CD4-positive, alpha-beta memory T cell (primary cell): Measurements from ENCODE around the gene HOXA5. TPM values are rescaled to one million over a fixed set of nuclear protein-coding genes. Genes with fewer than 3 reads are reported as not detected.
A peak's percentile ranks its signal among the peaks of the same experiment; 100 is the strongest.

Experiments
- CTCF ChIA-PET: fragments of 350-600 bp; sonication (Branson Sonifier 250); formaldehyde crosslinking; loops from one replicate; lab custom pipeline; 2021; ENCODE audit warnings: inconsistent platforms; ENCODE audit not compliant: partially characterized antibody; lab: Charles Lee
- POLR2A ChIA-PET: fragments of 350-600 bp; sonication (Branson Sonifier 250); formaldehyde crosslinking; loops from one replicate; lab custom pipeline; 2021; ENCODE audit not compliant: partially characterized antibody; lab: Charles Lee
- DNase-seq, 5 donors: peaks; one replicate each; pipeline versions ENCODE4 v3.0.0 to v3.0.0-alpha.2; 2020 to 2022; ENCODE audit warnings: mixed read lengths in 1 of 5
- H3K27ac ChIP-seq: one replicate; pipeline ENCODE4 v1.7.0; 2013; ENCODE audit warnings: low read depth, low read length
- H3K27me3 ChIP-seq: 2 replicates; pipeline ENCODE4 v1.7.0; 2013; ENCODE audit warnings: mild to moderate bottlenecking, low read length, moderate library complexity; ENCODE audit not compliant: insufficient read depth
- H3K36me3 ChIP-seq: 2 replicates; pipeline ENCODE4 v1.7.0; 2013; ENCODE audit warnings: mild to moderate bottlenecking, low read length, moderate library complexity; ENCODE audit not compliant: insufficient read depth
- H3K4me1 ChIP-seq: 2 replicates; pipeline ENCODE4 v1.7.0; 2013; ENCODE audit warnings: mild to moderate bottlenecking, low read length, moderate library complexity; ENCODE audit not compliant: insufficient read depth
- H3K4me3 ChIP-seq, 2 donors: one replicate each; pipeline ENCODE4 v1.7.0; 2013; ENCODE audit warnings: low read length in 2 of 2, mild to moderate bottlenecking in 1 of 2
- H3K9me3 ChIP-seq, 2 donors: one replicate each; pipeline ENCODE4 v1.7.0; 2013; ENCODE audit warnings: low read length in 2 of 2, control low read depth in 1 of 2; ENCODE audit not compliant: control insufficient read depth in 1 of 2
- H3K27ac Mint-ChIP-seq, 7 donors: one replicate each; pipeline ENCODE4 v1.8.0; 2020 to 2021; ENCODE audit warnings: mixed read lengths in 7 of 7, mild to moderate bottlenecking in 6 of 7, inconsistent platforms in 3 of 7, moderate library complexity in 3 of 7
- H3K27me3 Mint-ChIP-seq, 2 donors: one replicate each; pipeline ENCODE4 v1.8.0; 2020 to 2021; ENCODE audit warnings: mixed read lengths in 2 of 2
- H3K36me3 Mint-ChIP-seq, 2 donors: one replicate each; pipeline ENCODE4 v1.8.0; 2020 to 2021; ENCODE audit warnings: mixed read lengths in 2 of 2, inconsistent platforms in 1 of 2, mild to moderate bottlenecking in 1 of 2
- H3K4me1 Mint-ChIP-seq, 4 donors: one replicate each; pipeline ENCODE4 v1.8.0; 2020 to 2021; ENCODE audit warnings: mixed read lengths in 4 of 4, mild to moderate bottlenecking in 1 of 4
- H3K4me3 Mint-ChIP-seq, 8 donors: one replicate each; pipeline ENCODE4 v1.8.0; 2020 to 2021; ENCODE audit warnings: mixed read lengths in 8 of 8, mild to moderate bottlenecking in 7 of 8, moderate library complexity in 6 of 8, inconsistent platforms in 3 of 8
- H3K9me3 Mint-ChIP-seq, 8 donors: one replicate each; pipeline ENCODE4 v1.8.0; 2020 to 2021; ENCODE audit warnings: mixed read lengths in 8 of 8, mild to moderate bottlenecking in 5 of 8, inconsistent platforms in 3 of 8, moderate library complexity in 1 of 8
- intact Hi-C: fragments of 100-400 bp; cut with micrococcal nuclease; formaldehyde crosslinking; loops from one replicate; pipeline ENCODE4 v1.15.1; 2023
- polyA plus RNA-seq, 2 donors: library from polyadenylated mRNA; unstranded; fragments of 300-500 nt; fragmentation: Illumina TruSeq; gene quantifications; one replicate each; pipeline ENCODE4 v1.2.3, GENCODE V29; 2021
- total RNA-seq, 2 experiments: library from RNA; stranded (reverse); gene quantifications; one replicate each; pipeline ENCODE4 v1.2.3, GENCODE V29; 2021

Gene HOXA5
- total and polyA plus RNA-seq, 4 experiments from 2014 or later, result not detected

DNA sequence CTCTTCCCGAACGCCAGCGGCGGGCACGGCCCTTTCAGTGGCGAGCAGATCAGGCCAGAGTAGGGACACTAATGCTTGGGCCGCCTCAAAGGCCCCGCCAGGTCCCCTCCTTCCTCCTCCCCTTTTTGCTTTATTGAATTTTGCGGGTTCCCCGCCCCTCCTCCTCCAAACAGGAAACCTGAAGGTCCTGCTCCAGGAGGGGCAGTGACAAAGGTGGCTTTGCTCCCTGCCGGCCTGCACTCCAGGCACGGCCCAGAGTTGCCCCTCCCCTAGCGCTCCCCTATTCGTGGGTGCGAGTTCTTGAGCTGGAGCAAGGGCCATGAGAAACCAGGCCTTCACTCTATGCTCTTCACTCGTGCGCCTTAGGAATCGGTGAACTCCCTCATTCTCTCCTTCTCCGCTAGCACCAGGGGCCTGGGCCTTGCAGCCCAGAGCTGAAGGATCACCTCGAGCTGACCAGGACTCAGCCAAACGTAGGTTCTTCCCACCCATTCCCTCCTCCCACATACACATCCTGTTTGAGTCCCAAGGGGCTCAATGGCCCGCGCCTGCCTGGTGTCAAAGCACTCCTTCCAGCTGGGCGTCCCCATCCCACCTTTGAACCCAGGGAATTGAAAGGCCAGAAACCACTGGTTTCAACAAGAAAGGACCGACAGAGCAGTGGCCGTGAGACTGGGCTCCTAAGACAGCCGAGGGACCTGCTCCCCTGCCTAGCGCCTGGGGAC is 4.7 kb upstream of the HOXA5 start:
- no peak overlapping the region for H3K27ac ChIP-seq
- H3K27ac Mint-ChIP-seq, result no peak overlapping the region
- intact Hi-C loops, result loop anchor here (5.0 kb wide), 1 partner anchor 116 kb away; no protein-coding TSS in a partner anchor
- peak in 1 of 5 donors; percentile 33 for DNase-seq
- ChIA-PET CTCF (interaction anchor here (1.5 to 5.0 kb wide), 3 partner anchors 9 to 14 kb away, joined by 3 to 66 read pairs (median 4); no protein-coding TSS in a partner anchor), POLR2A (no interaction called here)
- H3K9me3 Mint-ChIP-seq, result peaks cover 0 to 2% (median 0%) of the 10 kb centered on the region in 8 donors
- H3K4me3 Mint-ChIP-seq, result peak overlapping the region in 7 of 8 donors; percentile 45 to 76 (median 67)
- H3K27me3 ChIP-seq, result peaks cover 67% of the 10 kb centered on the region
- H3K4me3 ChIP-seq, result no peak overlapping the region
- peaks cover 54 to 64% of the 10 kb centered on the region in 2 donors for H3K27me3 Mint-ChIP-seq
- H3K9me3 ChIP-seq, result no peaks in the 10 kb centered on the region
- peaks cover 26% of the 10 kb centered on the region for H3K4me1 ChIP-seq
- peaks cover 15 to 37% (median 29%) of the 10 kb centered on the region in 4 donors for H3K4me1 Mint-ChIP-seq
- H3K36me3 ChIP-seq, result no peaks in the 10 kb centered on the region
- H3K36me3 Mint-ChIP-seq, result no peaks in the 10 kb centered on the region

DNA sequence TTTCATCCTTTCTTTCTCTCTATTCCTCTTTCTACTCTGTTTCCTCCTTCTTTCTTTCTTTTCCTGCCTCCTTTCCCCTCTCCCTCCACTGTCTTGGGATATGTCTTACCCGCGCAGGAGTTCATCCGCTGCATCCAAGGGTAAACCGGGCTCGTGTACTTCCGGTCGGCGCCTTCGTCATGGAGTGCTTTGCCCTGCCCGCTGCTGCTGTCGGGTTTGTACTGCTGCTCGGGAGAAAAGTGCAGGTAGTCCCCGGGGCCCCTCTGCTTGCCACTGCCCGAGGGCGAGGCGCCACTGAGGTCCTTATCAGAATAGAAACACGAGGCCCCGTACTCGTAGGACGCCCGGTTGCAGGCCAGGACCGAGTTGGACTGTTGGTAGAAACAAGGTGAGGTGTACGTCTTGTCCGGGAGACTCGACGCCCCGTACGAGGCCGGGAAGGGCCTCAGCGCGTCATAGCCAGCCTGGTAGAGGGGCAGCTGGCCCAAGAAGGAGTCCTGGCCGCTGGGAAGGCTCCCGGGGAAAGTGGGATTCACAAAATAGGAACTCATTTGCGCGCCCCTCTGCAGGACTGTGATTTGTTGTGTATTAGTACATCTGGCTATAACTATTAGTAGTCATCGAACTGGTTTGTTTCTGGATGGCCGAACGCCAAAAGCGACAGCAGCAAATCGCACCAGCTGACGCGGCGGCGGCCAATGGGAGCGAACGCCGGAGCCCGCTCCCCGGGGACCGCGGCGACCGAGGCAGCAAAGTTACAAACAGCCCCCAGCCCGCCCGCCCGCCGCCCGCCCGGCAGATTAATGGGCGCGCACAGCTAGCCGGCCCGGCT is 3.9 kb upstream of the HOXA5 start, which contains the start of gene HOXA6:
TSS of gene HOXA6 (minus strand) at position 576 of the 832 bp plus-strand sequence. CDS start at position 551, 25 bp downstream.
- no peaks in the 10 kb centered on the region for H3K9me3 ChIP-seq
- H3K36me3 ChIP-seq, result no peaks in the 10 kb centered on the region
- intact Hi-C loops, result loop anchor here (5.0 kb wide), 1 partner anchor 115 kb away; no protein-coding TSS in a partner anchor
- Mint-ChIP-seq H3K4me1 (peaks cover 15 to 35% (median 26%) of the 10 kb centered on the region in 4 donors), H3K9me3 (peaks cover 0 to 2% (median 0%) of the 10 kb centered on the region in 8 donors), H3K36me3 (no peaks in the 10 kb centered on the region), H3K27ac (peak within 1 kb of the TSS in 2 of 7 donors; percentile 23 to 73), H3K4me3 (peak within 1 kb of the TSS in 7 of 8 donors; percentile 48 to 76 (median 67)), H3K27me3 (peaks cover 50 to 58% of the 10 kb centered on the region in 2 donors)
- no peak within 1 kb of the TSS for H3K4me3 ChIP-seq
- no peak within 1 kb of the TSS for H3K27ac ChIP-seq
- peaks cover 59% of the 10 kb centered on the region for H3K27me3 ChIP-seq
- ChIA-PET CTCF (interaction anchor here (1.5 to 1.8 kb wide), 2 partner anchors 10 to 12 kb away, joined by 3 to 4 read pairs; no protein-coding TSS in a partner anchor), POLR2A (no interaction called here)
- no peak for DNase-seq
- H3K4me1 ChIP-seq, result peaks cover 23% of the 10 kb centered on the region

DNA sequence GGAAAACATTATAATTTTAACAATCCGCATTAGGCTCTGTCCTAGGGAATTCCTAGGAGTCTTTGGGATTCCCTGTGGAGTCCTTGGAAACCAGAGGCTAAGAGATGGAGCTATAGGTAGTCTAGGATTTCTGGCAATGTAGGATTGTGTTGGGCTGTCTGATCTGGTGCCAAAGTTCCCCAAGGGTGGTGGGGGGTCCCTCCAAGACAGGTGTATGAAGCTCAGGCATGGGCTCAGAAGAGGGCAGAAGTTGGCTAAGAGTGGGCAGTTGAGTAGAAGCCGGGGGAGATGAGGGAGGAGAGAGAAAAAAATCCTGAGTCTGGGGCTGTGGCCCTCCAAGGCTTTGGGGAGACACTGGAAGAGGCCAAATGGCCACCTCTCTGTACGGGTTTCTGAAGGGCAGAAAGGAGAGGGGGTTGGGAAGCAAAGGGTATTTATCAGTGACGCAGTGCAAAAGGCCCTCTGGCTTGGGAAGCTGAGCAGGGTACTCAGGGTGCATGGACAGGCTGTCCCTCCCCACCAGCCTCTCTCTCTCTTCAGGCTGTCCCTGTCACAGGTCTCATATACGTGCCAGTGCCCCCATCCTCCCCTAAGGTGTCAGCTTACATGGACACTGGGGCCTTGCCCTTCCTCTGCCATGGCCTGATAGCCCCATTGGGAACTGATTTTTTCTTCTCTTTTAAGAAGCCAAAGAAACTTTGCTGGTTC is 3.2 kb upstream of the HOXA5 start:
- Histone ChIP-seq H3K9me3 (no peaks in the 10 kb centered on the region), H3K4me1 (peaks cover 15% of the 10 kb centered on the region), H3K4me3 (no peak overlapping the region), H3K27me3 (peaks cover 52% of the 10 kb centered on the region), H3K27ac (no peak overlapping the region), H3K36me3 (no peaks in the 10 kb centered on the region)
- CTCF ChIA-PET, result interaction anchor here (1.5 kb wide), 1 partner anchor 11 kb away, joined by 3 read pairs; no protein-coding TSS in a partner anchor
- no peaks in the 10 kb centered on the region for H3K9me3 Mint-ChIP-seq
- POLR2A ChIA-PET, result no interaction called here
- no peak overlapping the region for H3K4me3 Mint-ChIP-seq
- intact Hi-C loops, result loop anchor here (5.0 kb wide), 1 partner anchor 114 kb away; no protein-coding TSS in a partner anchor
- H3K4me1 Mint-ChIP-seq, result peaks cover 9 to 28% (median 21%) of the 10 kb centered on the region in 4 donors
- peaks cover 45 to 53% of the 10 kb centered on the region in 2 donors for H3K27me3 Mint-ChIP-seq
- no peak for DNase-seq
- H3K27ac Mint-ChIP-seq, result peak overlapping the region in 2 of 7 donors; percentile 23 to 73
- H3K36me3 Mint-ChIP-seq, result no peaks in the 10 kb centered on the region

DNA sequence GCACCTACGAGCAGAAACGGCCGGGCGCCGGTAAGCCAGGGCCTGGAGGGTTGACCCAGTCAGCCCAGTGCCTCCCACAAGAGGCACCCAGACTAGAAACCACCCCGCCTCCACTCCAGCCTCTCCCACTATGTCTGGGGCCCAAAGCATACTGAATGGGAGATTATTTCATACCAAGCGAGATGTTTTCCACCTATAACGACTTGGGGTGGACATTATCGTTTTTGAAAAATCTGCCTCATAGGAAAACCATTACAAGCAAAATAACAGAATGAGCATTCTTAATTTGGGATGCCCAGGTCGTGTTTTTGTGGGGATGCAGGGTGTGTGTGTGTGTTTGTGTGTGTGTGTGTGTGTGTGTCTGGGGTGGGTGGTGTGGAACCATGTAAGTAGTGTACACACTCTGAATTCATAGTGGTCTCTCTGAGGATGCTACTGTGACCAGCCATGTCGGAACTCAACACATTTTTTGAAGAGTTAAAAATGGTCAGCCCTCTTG is 2.5 kb upstream of the HOXA5 start:
- no peak overlapping the region for H3K4me3 ChIP-seq
- peaks cover 8% of the 10 kb centered on the region for H3K4me1 ChIP-seq
- ChIA-PET CTCF (no interaction called here), POLR2A (no interaction called here)
- no peaks in the 10 kb centered on the region for H3K9me3 ChIP-seq
- Mint-ChIP-seq H3K4me1 (peaks cover 3 to 21% (median 15%) of the 10 kb centered on the region in 4 donors), H3K36me3 (no peaks in the 10 kb centered on the region), H3K27me3 (peaks cover 38 to 51% of the 10 kb centered on the region in 2 donors), H3K9me3 (no peaks in the 10 kb centered on the region), H3K27ac (no peak overlapping the region), H3K4me3 (no peak overlapping the region)
- DNase-seq, result no peak
- intact Hi-C loops, result loop anchor here (5.0 kb wide), 1 partner anchor 114 kb away; no protein-coding TSS in a partner anchor
- no peaks in the 10 kb centered on the region for H3K36me3 ChIP-seq
- H3K27me3 ChIP-seq, result peaks cover 45% of the 10 kb centered on the region
- H3K27ac ChIP-seq, result no peak overlapping the region

DNA sequence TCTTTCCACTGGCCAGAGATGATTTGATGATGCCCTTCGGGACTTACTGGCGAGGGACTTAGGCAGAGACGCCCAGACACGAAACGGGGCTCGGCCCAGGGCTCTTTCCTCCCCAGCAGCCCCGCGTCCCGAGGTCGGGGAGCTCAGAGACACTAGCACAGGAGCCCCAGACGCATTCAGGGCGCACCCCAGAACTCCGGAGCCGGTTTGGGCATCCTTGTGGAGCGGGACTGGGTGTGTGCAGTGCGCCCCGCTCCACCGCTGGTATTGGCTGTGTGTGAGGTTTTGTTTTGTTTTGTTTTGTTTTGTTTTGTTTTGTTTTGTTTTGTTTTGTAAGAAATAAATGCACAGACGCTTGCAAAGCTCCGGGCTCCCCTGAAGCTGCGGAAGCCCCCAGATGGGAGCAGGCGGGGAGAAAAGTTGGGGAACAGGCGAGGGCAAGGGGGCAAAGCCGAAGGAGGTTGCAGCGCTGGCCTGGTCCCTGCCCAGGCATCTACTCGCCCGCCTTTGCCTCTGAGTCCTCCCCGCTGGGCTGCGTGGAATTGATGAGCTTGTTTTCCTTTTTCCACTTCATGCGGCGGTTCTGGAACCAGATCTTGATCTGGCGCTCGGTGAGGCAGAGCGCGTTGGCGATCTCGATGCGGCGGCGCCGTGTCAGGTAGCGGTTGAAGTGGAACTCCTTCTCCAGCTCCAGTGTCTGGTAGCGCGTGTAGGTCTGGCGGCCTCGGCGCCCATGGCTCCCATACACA is 1.9 kb upstream of the HOXA5 start:
- H3K4me1 Mint-ChIP-seq, result peaks cover 0 to 15% (median 10%) of the 10 kb centered on the region in 4 donors
- peaks cover 34 to 48% of the 10 kb centered on the region in 2 donors for H3K27me3 Mint-ChIP-seq
- no peak for DNase-seq
- Histone ChIP-seq H3K27ac (no peak overlapping the region), H3K9me3 (no peaks in the 10 kb centered on the region), H3K4me1 (peaks cover 2% of the 10 kb centered on the region), H3K27me3 (peaks cover 39% of the 10 kb centered on the region), H3K4me3 (no peak overlapping the region), H3K36me3 (no peaks in the 10 kb centered on the region)
- H3K4me3 Mint-ChIP-seq, result no peak overlapping the region
- CTCF ChIA-PET, result interaction anchor here (0.6 to 1.0 kb wide), 2 partner anchors 12 to 288 kb away, joined by 3 read pairs; no protein-coding TSS in a partner anchor
- no peaks in the 10 kb centered on the region for H3K9me3 Mint-ChIP-seq
- H3K27ac Mint-ChIP-seq, result no peak overlapping the region
- POLR2A ChIA-PET, result no interaction called here
- intact Hi-C loops, result loop anchor here (5.0 kb wide), 1 partner anchor 113 kb away; no protein-coding TSS in a partner anchor
- no peaks in the 10 kb centered on the region for H3K36me3 Mint-ChIP-seq

DNA sequence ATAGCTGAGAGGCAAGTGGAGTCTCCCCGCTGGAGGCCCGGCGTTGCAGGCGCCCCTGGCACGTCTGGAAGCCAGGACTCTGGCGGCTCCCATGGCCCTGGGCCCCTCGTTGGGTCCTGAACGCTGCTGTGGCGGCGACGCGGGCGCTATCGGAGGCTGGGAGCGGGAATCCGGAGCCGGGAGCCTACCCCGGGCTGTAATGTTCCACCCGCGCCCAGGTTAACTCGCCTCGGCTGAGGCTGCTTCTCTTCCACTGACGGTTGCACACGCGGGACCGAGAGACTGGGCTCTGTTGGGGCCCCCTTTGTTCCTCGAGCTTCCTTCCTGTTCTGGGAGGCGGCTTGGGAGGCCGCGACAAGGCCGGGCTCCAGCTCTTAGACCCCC is 1.3 kb upstream of the HOXA5 start:
- intact Hi-C loops, result loop anchor here (5.0 kb wide), 1 partner anchor 112 kb away; no protein-coding TSS in a partner anchor
- no peak overlapping the region for H3K4me3 Mint-ChIP-seq
- H3K27ac Mint-ChIP-seq, result no peak overlapping the region
- Histone ChIP-seq H3K36me3 (no peaks in the 10 kb centered on the region), H3K4me3 (no peak overlapping the region), H3K27ac (no peak overlapping the region), H3K9me3 (no peaks in the 10 kb centered on the region), H3K27me3 (peaks cover 34% of the 10 kb centered on the region), H3K4me1 (no peaks in the 10 kb centered on the region)
- ChIA-PET POLR2A (no interaction called here), CTCF (interaction anchor here (1.0 to 1.4 kb wide), 2 partner anchors 12 to 458 kb away, joined by 3 read pairs; no protein-coding TSS in a partner anchor)
- peaks cover 33 to 43% of the 10 kb centered on the region in 2 donors for H3K27me3 Mint-ChIP-seq
- H3K4me1 Mint-ChIP-seq, result peaks cover 0 to 12% (median 9%) of the 10 kb centered on the region in 4 donors
- no peak for DNase-seq
- H3K9me3 Mint-ChIP-seq, result no peaks in the 10 kb centered on the region
- H3K36me3 Mint-ChIP-seq, result no peaks in the 10 kb centered on the region
